ENCODE measurements around the gene MED19. TPM values are rescaled to one million over a fixed set of nuclear protein-coding genes. Genes with fewer than 3 reads are reported as not detected.

MED19 gene
- total and polyA plus RNA-seq, 2 donors from 2014 or later: 15.2 to 26.1 TPM

DNA sequence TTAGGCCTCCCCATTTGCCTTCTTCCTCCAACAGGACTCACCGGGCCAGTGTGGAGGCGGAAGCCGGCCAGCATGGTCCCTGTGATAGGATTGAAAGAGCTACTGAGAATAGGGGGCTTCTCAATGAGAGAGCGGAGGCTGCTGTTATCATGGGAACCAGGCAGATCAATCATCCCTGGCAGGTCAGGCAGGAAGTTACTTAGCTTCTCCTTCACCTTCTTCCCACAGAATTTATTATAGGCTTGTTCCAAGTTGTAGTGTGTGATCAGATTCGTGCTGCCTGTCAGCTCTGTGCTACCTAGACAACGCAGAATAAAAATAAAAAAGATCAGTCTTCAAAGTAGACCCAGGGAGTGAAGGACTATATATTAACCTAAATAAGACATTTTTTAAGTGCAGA, 7.1 kb downstream of the MED19 start:
- Histone ChIP-seq H3K9ac (ENCODE audit: low read length in 3 of 3) (no peak overlapping the region), H3K9me3 (ENCODE audit: control insufficient read depth in 2 of 3, insufficient read depth in 1 of 3, low read length in 3 of 3) (no peaks in the 10 kb centered on the region), H3K36me3 (ENCODE audit: control insufficient read depth in 2 of 3, insufficient read depth in 3 of 3, low read length in 3 of 3) (peaks cover 0 to 22% (median 9%) of the 10 kb centered on the region in 3 donors), H3K27me3 (ENCODE audit: control insufficient read depth, insufficient read depth, low read length) (no peaks in the 10 kb centered on the region), H3K27ac (ENCODE audit: low read depth in 2 of 2, low read length in 2 of 2) (no peak overlapping the region), H3K4me3 (ENCODE audit: low read length in 3 of 3) (no peak overlapping the region), H3K4me1 (ENCODE audit: control insufficient read depth in 2 of 3, insufficient read depth in 2 of 3, low read depth in 1 of 3, low read length in 3 of 3) (no peaks in the 10 kb centered on the region)
- intact Hi-C loops (cut with DNase I): no loop called here
- TF ChIP-seq, protein P1, sequence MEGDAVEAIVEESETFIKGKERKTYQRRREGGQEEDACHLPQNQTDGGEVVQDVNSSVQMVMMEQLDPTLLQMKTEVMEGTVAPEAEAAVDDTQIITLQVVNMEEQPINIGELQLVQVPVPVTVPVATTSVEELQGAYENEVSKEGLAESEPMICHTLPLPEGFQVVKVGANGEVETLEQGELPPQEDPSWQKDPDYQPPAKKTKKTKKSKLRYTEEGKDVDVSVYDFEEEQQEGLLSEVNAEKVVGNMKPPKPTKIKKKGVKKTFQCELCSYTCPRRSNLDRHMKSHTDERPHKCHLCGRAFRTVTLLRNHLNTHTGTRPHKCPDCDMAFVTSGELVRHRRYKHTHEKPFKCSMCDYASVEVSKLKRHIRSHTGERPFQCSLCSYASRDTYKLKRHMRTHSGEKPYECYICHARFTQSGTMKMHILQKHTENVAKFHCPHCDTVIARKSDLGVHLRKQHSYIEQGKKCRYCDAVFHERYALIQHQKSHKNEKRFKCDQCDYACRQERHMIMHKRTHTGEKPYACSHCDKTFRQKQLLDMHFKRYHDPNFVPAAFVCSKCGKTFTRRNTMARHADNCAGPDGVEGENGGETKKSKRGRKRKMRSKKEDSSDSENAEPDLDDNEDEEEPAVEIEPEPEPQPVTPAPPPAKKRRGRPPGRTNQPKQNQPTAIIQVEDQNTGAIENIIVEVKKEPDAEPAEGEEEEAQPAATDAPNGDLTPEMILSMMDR (IDR thresholded peaks at IDR 0.05; ENCODE audit: borderline replicate concordance, extremely low read depth, insufficient read depth): no peak
- FAIRE-seq (no peak), DNase-seq (no peak)

DNA sequence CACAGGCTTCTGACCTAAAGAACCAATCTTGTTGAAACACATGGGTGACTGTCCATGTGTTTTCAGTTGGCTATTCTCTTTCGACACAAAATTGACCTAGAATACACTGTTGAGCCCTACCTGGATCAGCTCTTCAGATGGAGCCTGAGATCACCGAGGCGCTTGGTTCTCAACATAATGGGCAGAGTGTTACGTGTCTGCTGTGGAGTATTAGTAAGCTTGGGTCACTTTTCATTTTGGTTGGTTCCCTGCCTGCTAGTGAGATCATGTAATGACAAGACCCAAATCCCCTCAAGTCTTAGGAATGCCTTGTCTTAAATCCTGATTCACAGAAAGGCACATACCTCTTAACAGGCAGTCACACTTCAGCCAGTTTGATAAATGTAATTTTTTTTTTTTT, 8.7 kb downstream of the MED19 start:
- no peak overlapping the region for H3K9ac ChIP-seq (ENCODE audit: low read length in 3 of 3)
- FAIRE-seq (no peak), DNase-seq (no peak)
- intact Hi-C loops (cut with DNase I): no loop called here
- H3K27ac ChIP-seq (ENCODE audit: low read depth in 2 of 2, low read length in 2 of 2): no peak overlapping the region
- H3K4me3 ChIP-seq (ENCODE audit: low read length in 3 of 3): no peak overlapping the region
- H3K4me1 ChIP-seq (ENCODE audit: control insufficient read depth in 2 of 3, insufficient read depth in 2 of 3, low read depth in 1 of 3, low read length in 3 of 3): no peaks in the 10 kb centered on the region
- H3K9me3 ChIP-seq (ENCODE audit: control insufficient read depth in 2 of 3, insufficient read depth in 1 of 3, low read length in 3 of 3): no peaks in the 10 kb centered on the region
- H3K27me3 ChIP-seq (ENCODE audit: control insufficient read depth, insufficient read depth, low read length): no peaks in the 10 kb centered on the region
- TF ChIP-seq, protein P1 (IDR thresholded peaks at IDR 0.05; ENCODE audit: borderline replicate concordance, extremely low read depth, insufficient read depth): no peak
- peaks cover 0 to 38% (median 23%) of the 10 kb centered on the region in 3 donors for H3K36me3 ChIP-seq (ENCODE audit: control insufficient read depth in 2 of 3, insufficient read depth in 3 of 3, low read length in 3 of 3)

DNA sequence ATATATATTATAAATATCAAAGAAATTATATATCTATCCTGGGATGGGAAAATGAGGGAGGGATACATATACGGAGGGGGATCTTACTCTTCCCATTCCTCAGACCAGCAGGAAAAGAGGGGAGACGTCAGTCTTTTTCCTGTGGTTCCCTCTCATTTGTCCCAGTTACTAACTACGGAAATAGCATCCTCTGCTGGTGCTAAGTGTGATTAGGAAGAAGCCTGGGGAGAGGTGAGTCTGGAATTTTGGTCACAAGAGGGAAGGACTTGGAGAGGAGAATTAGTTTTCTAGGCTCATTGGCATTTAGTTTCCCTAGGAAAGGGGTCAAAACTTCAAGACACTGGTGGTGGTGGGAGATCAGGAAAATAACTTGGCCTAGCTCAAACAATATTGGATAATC, 11.6 kb downstream of the MED19 start:
- no peaks in the 10 kb centered on the region for H3K4me1 ChIP-seq (ENCODE audit: control insufficient read depth in 2 of 3, insufficient read depth in 2 of 3, low read depth in 1 of 3, low read length in 3 of 3)
- TF ChIP-seq, protein P1 (IDR thresholded peaks at IDR 0.05; ENCODE audit: borderline replicate concordance, extremely low read depth, insufficient read depth): no peak
- intact Hi-C loops (cut with DNase I): no loop called here
- H3K27ac ChIP-seq (ENCODE audit: low read depth in 2 of 2, low read length in 2 of 2): no peak overlapping the region
- no peak overlapping the region for H3K4me3 ChIP-seq (ENCODE audit: low read length in 3 of 3)
- H3K9ac ChIP-seq (ENCODE audit: low read length in 3 of 3): no peak overlapping the region
- H3K27me3 ChIP-seq (ENCODE audit: control insufficient read depth, insufficient read depth, low read length): no peaks in the 10 kb centered on the region
- DNase-seq (no peak), FAIRE-seq (no peak)
- peaks cover 3 to 57% (median 41%) of the 10 kb centered on the region in 3 donors for H3K36me3 ChIP-seq (ENCODE audit: control insufficient read depth in 2 of 3, insufficient read depth in 3 of 3, low read length in 3 of 3)
- no peaks in the 10 kb centered on the region for H3K9me3 ChIP-seq (ENCODE audit: control insufficient read depth in 2 of 3, insufficient read depth in 1 of 3, low read length in 3 of 3)

DNA sequence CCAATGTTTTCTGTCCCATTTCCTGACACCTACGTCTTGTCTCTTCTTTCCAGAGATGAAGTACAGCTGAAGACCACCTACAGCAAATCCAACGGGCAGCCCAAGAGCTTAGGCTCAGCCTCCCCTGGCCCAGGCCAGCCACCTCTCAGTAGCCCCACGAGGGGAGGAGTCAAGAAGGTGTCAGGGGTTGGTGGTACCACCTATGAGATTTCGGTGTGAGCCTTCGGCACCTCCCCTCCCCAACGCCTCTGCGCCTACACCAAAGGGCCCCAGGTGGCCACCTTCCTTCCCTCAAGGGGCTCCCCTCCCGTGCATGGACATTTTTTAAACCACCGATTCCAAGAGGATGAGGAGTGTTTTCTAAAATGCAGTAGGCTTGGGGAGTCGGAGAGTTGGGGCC, 12.2 kb downstream of the MED19 start:
- FAIRE-seq (no peak), DNase-seq (no peak)
- Histone ChIP-seq H3K27ac (ENCODE audit: low read depth in 2 of 2, low read length in 2 of 2) (no peak overlapping the region), H3K27me3 (ENCODE audit: control insufficient read depth, insufficient read depth, low read length) (no peaks in the 10 kb centered on the region), H3K36me3 (ENCODE audit: control insufficient read depth in 2 of 3, insufficient read depth in 3 of 3, low read length in 3 of 3) (peaks cover 5 to 59% (median 38%) of the 10 kb centered on the region in 3 donors), H3K4me1 (ENCODE audit: control insufficient read depth in 2 of 3, insufficient read depth in 2 of 3, low read depth in 1 of 3, low read length in 3 of 3) (no peaks in the 10 kb centered on the region), H3K4me3 (ENCODE audit: low read length in 3 of 3) (no peak overlapping the region), H3K9ac (ENCODE audit: low read length in 3 of 3) (no peak overlapping the region), H3K9me3 (ENCODE audit: control insufficient read depth in 2 of 3, insufficient read depth in 1 of 3, low read length in 3 of 3) (no peaks in the 10 kb centered on the region)
- intact Hi-C loops (cut with DNase I): no loop called here
- TF ChIP-seq, protein P1 (IDR thresholded peaks at IDR 0.05; ENCODE audit: borderline replicate concordance, extremely low read depth, insufficient read depth): no peak

Measured in kidney (tissue), 14 donors.